ENCODE measurements around the gene UBE2D4.
"Not testable (repeated sequence)": the region's sequence is repeated elsewhere in the genome, so short reads cannot be mapped to it uniquely, and the experiment has no call there.

UBE2D4 gene

DNA sequence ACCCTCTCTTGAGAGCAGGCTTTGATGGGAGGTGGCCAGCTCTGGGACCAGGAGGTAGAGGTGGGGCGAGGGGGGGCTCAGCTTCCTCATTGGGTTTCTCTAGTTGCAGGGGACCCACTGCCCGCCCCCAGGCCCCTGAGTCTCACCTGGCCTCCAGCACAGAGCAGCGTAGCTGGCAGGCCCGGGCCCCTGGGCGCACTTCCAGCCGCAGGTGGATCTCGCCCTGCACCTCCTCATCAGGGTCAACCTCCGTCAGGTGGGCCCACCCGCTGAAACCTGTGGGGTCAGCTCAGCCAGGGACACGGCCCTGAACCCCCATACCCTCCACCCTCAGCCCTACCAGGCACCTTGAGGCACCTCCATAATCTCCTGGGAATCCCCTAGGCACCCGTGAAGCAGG lies 43.4 kb downstream of the UBE2D4 start:
- DNase-seq: not testable (repeated sequence)

DNA sequence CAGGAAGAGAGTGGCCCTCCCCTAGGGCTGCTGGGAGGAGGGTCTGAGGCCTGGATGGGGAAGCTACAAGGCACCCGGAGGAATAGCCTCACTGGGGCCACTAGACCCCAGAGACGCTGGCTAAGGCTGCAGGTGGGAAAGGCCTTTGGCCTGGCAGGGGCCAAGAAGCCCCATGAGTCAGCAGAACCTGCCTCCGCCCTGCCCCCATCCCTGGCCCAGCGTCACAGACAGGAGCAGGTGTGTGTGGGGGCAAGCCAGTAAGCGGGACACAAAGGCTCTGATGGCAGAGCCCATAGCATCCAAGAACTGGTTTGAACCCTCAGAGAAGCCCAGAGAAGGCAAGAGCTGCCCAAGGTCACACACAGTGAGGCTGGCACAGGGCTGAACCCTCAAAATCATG lies 44.5 kb downstream of the UBE2D4 start:
- DNase-seq: not testable (repeated sequence)

DNA sequence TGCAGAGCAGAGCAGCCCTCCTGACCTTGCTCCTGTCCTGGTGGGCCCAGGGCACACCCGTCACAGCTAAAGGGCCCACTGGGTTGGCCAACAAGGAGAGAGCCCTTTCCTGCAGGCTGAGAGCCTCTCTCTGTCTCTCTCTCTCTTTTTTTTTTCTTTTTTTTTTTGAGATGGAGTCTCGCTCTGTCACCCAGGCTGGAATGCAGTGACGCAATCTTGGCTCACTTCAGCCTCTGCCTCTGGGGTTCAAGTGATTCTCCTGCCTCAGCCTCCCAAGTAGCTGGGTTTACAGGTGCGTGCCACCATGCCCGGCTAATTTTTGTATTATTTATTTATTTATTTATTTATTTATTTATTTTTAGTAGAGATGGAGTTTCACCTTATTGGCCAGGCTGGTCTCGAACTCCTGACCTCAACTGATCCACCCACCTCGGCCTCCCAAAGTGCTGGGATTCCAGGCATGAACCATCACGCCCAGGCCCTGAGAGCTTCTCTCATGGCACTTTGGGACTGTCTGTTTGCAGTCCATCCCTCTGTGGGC lies 47.9 kb downstream of the UBE2D4 start:
- DNase-seq: not testable (repeated sequence)

DNA sequence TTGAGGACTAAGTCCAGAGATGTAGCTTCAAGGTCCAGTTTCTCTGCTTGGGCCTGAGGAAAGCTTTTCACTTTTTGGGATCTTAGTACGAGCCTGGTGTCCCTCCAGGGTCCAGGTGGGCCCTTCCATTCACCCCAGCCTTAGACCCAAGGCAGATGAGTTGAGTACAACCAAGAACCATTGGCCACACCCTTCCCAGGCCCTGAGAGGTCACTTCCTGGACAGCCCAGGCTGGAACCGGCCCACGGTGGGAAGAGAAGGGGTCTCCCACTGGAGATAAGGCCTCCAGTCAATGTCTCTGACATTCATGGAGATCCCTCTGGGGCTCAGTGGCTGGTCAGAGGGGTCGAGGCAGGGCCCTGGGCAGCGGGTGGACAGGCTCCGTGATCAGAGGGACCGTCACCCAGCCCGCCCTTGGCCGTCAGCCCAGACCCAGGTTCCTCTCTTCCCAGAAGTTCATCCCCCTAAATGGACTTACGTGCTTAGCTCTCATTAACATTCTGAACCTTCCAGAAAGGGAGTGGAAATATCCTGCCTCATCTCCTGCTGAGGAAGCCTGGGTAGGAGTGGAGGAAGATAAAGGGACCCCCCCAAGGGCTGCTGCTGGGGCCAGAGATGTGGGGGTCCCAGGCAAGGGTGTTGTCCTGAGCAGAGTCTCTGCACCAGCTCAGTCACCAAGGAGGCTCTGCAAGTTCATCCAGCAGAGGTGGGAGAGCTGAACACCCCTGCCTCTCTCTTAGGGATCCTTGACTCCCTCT lies 48.7 kb downstream of the UBE2D4 start:
- not testable (repeated sequence) for DNase-seq

DNA sequence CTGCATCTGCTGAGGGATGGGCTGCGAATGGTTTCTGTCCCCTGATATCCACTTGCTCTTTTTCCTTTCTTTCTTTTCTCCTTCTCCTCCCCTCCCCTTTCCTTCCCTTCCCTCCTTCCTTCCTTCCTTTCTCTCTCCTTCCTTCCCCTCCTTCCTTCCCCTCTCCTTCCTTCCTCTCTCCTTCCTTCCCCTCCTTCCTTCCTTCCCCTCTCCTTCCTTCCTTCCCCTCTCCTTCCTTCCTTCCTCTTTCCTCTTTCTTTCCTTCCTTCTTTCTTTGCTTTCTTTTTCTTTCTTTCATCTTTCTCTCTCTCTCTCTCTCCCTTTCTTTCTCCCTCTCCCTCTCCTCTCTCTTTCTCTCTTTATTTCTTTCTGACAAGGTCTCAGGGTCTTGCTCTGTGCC lies 51.3 kb downstream of the UBE2D4 start:
- DNase-seq: no peak

DNA sequence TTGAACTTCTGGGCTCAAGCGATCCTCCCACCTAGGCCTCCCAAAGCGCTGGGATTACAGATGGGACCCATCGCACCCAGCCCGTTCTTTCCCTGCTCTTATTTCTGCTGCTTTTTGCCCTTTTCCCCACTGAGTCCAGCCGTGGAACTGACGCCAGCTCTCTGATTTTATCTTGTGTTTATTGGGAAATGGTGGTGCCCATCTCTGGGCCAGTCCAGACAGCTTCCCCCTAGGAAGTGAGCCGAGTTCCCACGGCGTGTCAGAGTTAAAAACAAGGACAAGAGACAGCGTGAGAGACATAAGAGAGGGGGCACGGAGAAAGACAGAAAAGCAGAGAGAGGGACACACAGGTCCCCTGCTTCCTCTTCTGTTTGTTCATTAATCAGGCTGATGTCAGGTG lies 51.9 kb downstream of the UBE2D4 start:
- DNase-seq: not testable (repeated sequence)

DNA sequence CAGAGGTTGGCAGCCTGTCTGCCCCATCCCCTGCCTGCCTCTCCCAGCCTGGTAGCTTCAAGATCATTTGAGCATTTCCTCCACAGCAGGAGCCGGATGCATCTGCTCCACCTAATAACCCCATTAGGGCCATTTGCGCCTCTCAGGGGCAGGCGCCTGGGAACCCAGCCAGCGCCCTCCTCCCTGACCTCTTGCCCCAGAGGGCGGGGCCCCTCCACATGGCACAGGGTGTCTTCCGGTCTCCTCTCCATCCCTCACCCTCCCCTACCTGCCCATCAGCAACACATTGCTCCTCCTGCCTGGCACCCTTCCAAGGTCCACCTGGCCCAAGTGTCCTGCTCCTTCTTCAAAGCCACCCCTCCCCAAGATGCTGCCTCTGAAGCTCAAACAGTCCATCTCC lies 56.6 kb downstream of the UBE2D4 start:
- DNase-seq: not testable (repeated sequence)

DNA sequence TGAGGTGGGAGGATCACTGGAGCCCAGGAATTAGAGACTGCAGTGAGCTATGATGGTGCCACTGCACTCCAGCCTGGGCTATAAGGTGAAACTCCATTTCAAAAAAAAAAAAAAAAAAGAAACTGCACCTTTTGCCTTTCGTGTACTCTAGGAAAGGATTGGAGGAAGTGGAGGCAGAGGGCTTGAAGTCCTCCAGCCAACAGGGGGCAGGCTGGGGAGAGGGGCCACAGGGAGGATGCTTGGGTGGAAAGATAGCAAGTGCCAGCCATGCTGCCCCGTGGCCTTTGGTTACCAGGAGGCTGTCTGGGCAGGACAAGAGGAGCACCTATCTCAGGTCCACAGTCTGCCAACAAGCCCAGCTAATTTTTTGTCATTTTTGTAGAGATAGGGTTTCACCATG lies 57.5 kb downstream of the UBE2D4 start:
- DNase-seq: not testable (repeated sequence)

DNA sequence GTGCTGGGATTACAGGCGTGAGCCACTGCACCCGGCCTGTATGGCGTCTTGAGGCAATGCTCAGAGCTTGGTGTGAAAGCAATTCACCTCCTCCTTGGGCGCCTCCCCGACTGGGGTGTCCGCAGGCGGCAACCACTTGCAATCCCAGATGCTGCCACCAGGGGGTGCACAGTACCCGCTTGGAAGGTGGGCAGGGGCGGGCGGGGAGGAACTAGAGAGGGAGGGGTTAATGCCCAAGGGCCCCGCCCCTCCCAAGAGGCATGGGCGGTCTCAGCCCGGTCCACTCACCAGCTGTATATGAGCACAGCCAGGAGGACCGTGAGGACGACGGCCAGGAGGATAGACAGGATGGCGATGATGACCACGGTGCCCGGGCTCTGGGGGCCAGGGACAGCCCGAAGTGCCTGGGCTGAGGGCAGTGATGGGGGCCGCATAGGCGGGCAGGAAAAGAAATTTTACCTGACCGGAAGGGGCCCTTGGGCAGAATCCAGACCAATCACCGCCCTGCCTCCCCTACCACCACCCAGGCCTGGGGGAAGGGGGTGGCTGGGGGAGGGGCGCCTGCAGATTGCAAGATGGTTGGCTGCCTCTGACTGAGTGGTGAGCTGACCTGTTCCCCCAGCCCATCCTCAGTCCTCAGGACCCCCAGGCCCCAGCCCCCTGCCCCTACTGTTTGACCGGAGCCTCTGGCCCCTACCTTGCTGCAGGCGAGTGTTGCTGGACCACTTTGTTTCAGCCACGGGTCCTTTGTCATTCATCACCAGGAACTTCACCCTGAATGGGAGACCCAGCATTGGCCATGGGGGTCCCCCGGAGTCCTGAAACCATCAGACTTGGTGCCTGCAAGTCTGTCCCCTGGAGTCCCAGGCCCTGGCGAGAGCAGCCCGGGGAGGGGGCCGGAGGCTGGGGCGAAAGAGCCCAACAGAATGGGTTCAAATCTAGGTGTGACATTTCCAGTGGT lies 59.9 kb downstream of the UBE2D4 start:
- peak; percentile 72 to 86 for DNase-seq

DNA sequence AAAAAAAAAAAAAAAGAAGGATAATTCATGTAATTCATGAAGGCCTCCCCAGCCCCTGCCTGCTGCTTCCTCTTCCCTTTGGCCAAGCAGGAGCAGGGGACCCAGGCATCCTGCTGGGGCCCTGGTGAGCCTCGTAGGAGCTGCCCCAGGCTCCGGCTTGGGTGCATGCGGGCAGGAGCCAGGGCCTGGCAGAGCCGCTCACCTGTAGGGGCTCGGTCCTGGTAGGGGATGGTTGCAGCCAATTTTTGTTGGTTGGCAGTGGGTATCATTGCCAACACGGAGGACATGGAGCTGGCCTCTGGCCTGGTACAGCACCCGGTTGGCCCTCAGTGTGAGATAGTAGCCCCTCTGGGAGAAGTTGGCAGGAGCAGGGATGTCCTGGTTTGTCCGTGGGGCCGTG lies 61.2 kb downstream of the UBE2D4 start:
- DNase-seq: not testable (repeated sequence)

DNA sequence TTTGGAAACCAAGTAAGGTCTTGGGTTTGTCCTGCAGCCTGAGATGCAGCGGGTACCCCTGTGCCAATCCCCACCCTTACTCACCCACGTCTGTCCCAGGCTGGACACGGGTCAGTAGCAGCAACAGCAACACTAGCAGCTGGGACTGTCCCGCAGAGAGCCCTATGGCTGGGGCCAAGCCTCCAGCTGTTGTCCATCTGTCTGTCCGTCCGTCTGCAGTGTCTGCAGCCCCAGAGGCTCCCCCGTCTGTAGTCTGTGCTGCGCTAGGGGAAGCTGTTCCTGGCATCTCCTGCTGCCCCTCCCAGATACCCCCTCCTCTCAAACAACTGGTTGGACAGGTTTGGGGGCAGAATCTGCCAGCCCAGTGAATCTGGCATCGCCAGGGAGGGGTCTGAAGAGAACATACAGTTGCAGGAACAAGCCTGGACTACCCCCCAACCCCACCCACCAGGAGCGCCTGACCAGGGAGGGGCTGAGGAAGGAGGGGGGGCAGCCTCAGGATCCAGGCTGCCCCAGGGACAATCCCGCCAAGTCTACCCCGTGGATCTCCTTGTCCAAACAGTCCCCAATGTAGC lies 63.9 kb downstream of the UBE2D4 start:
- DNase-seq: not testable (repeated sequence)

DNA sequence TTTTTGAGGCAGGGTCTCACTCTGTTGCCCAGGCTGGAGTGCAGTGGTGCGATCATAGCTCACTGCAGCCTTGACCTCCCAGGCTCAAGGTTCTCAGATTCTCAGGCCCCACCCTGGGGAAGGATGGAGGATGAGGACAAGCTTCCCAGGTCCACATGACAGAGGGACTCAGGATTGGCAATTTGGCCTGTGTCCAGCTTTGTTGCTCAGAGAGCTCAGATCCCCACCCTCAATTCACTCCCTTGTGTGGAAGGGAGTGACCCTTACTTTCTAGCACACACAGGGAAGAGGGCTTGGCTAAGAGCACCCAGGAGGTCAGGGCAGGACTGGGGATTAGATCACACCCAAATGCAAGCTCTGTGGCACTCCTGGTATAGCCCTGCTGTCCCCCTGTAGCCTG lies 64.6 kb downstream of the UBE2D4 start:
- not testable (repeated sequence) for DNase-seq

DNA sequence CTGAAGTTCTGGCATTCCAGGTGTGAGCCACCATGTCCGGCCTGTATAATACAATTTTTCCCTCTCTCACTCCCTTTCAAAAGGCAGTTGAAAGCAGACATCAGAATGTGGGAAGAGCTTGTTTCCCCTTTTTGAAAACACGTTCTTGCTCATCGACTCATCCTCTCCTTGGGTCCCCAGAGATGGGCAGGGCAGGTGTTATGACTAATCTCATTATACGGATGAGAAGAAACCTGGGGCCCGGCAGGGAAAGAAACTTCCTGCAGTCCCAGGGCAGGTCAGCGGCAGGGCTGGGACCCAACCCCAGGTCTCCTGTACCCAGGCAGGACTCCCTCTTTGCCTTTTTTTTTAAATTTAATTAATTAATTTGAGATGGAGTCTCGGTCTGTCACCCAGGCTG lies 66.7 kb downstream of the UBE2D4 start:
- DNase-seq: not testable (repeated sequence)

DNA sequence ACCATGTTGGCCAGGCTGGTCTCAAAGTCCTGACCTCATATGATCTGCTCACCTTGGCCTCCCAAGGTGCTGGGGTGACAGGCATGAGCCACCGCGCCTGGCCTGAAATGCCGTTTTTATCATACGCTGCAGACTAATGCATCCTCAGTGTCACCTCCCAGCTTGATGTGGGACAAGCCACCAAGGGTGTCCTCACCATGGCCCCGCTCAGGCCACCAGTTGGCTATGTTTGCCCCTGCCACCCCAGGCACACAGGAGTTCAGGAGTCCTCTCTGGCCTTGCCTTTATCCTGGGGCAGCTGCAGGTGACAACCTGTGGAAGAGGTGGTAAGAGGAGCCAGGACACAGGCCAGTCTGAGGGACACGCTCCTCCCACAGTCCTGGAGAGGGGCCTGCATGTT lies 68.4 kb downstream of the UBE2D4 start:
- DNase-seq: not testable (repeated sequence)

DNA sequence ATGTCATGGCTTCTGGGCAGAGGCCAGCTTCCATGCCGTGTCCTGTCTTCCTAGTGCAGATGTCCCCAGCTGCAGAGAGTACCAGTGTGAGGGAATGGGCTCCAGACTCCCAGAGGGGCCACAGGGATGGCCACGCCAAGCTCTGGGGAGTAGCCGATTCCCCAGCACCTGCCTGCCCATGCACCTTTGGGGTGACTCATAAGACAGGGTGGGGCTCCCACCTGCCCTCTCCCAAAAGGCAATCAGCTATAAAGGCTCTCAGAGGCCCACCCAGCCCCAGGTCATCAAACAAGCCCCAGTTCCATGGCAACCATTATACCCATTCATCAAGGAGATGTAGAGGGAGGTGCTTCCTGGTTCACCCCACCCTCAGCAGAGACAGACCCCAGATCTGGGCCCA lies 71.3 kb downstream of the UBE2D4 start, which contains the start of gene SPDYE1:
Gene SPDYE1, plus strand, starts transcription at position 366 of the 400 bp plus-strand sequence. CDS start 2,053 bp downstream, outside the sequence.
- DNase-seq: not testable (repeated sequence)

All from activated CD4-positive, alpha-beta T cell treated with anti-CD3 and anti-CD28 coated beads for 4 hours (primary cell).